ENCODE results near the gene WBP4.

DNA sequence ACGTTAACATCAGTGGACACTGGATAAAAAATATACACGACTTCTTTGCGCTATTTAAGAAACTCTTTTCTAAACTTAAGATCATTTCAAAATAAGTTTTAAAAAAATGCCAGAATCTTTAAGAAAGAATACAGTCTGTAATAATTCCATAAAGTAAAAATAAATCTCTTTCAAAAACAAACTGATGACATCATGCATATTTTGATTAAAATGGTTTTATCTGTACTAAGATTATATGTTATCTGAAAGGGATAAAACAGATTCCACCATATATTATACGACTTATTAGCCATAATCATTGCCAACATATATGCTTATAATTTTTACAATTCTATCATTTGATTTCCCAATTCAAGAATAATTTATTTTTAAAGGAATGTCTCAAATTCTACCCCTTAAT is 26.9 kb upstream of the WBP4 start:
- TF ChIP-seq, protein P1, sequence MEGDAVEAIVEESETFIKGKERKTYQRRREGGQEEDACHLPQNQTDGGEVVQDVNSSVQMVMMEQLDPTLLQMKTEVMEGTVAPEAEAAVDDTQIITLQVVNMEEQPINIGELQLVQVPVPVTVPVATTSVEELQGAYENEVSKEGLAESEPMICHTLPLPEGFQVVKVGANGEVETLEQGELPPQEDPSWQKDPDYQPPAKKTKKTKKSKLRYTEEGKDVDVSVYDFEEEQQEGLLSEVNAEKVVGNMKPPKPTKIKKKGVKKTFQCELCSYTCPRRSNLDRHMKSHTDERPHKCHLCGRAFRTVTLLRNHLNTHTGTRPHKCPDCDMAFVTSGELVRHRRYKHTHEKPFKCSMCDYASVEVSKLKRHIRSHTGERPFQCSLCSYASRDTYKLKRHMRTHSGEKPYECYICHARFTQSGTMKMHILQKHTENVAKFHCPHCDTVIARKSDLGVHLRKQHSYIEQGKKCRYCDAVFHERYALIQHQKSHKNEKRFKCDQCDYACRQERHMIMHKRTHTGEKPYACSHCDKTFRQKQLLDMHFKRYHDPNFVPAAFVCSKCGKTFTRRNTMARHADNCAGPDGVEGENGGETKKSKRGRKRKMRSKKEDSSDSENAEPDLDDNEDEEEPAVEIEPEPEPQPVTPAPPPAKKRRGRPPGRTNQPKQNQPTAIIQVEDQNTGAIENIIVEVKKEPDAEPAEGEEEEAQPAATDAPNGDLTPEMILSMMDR (IDR thresholded peaks at IDR 0.05): no peak
- no peak for TF ChIP-seq POLR2A (IDR thresholded peaks at IDR 0.05)

Measured in heart left ventricle (tissue), 13 donors.